Sigmoid colon (tissue), 7 donors: ENCODE measurements around the gene ADAM23. TPM values are rescaled to one million over a fixed set of nuclear protein-coding genes. Genes with fewer than 3 reads are reported as not detected.
A peak's percentile ranks its signal among the peaks of the same experiment; 100 is the strongest.
"Not testable (repeated sequence)": the region's sequence is repeated elsewhere in the genome, so short reads cannot be mapped to it uniquely, and the experiment has no call there.

Experiments
- DNase-seq: peaks from one replicate; pipeline ENCODE4 v3.0.0-alpha.2; 2019
- H3K27ac ChIP-seq, 4 donors: fragments of 200-600 bp; sonication (generic); one replicate each; pipeline ENCODE4 v1.5.1; 2016 to 2019; ENCODE audit warnings: mild to moderate bottlenecking in 1 of 4
- H3K27me3 ChIP-seq, 3 donors: fragments of 200-600 bp; sonication (generic); one replicate each; pipeline ENCODE4 v1.5.1; 2019; ENCODE audit warnings: mild to moderate bottlenecking in 1 of 3
- H3K36me3 ChIP-seq, 4 donors: fragments of 200-600 bp; sonication (generic); one replicate each; pipeline ENCODE4 v1.5.1; 2016 to 2019
- H3K4me1 ChIP-seq, 4 donors: fragments of 200-600 bp; sonication (generic); one replicate each; pipeline ENCODE4 v1.5.1; 2017 to 2019
- H3K4me3 ChIP-seq, 4 donors: fragments of 200-600 bp; sonication (generic); one replicate each; pipeline ENCODE4 v1.5.1; 2017 to 2019; ENCODE audit warnings: mild to moderate bottlenecking in 2 of 4, moderate library complexity in 1 of 4
- H3K9me3 ChIP-seq, 4 donors: fragments of 200-600 bp in 3 of 4; sonication (generic) in 3 of 4; one replicate each; pipeline versions ENCODE4 v1.5.1 to v1.6.1; 2013 to 2019
- CTCF ChIP-seq, 4 experiments: fragments of 450-650 bp in 3 of 4; fragments of 200-600 bp in 1 of 4; IDR thresholded peaks; one replicate each; pipeline ENCODE4 v1.5.1; 2016 to 2019; ENCODE audit warnings: antibody characterized with exemption in 4 of 4, mild to moderate bottlenecking in 3 of 4, moderate library complexity in 2 of 4
- EP300 ChIP-seq, 4 donors: sonication (generic); formaldehyde crosslinking; IDR thresholded peaks; one replicate each; pipeline ENCODE4 v1.6.1; 2017; ENCODE audit warnings: antibody characterized with exemption in 4 of 4
- POLR2A ChIP-seq, 2 donors: fragments of 450-650 bp; IDR thresholded peaks; one replicate each; pipeline ENCODE4 v1.6.1; 2016; ENCODE audit warnings: antibody characterized with exemption in 2 of 2, mild to moderate bottlenecking in 2 of 2, moderate library complexity in 2 of 2
- POLR2AphosphoS5 ChIP-seq, 4 donors: sonication (generic); formaldehyde crosslinking; IDR thresholded peaks; one replicate each; pipeline ENCODE4 v1.6.1; 2017; ENCODE audit warnings: antibody characterized with exemption in 4 of 4
- WGBS, 2 donors: extraction: QIAGEN DNeasy Blood & Tissue Kit; methylation state at CpG; one replicate each; pipeline ENCODE4 v1.1.7; 2013; 5-methylcytosine and 5-hydroxymethylcytosine counted together
- intact Hi-C: fragments of 100-400 bp; cut with DNase I; formaldehyde crosslinking; loops from one replicate; pipeline ENCODE4 v1.15.1; 2023
- polyA plus RNA-seq, 3 donors: library from polyadenylated mRNA; stranded (reverse); fragments of 200-250 nt; gene quantifications; one replicate each; pipeline ENCODE4 v1.2.3, GENCODE V29; 2013
- total RNA-seq, 4 donors: library from RNA; depleted of rRNA; stranded (reverse); fragments of >200 nt; gene quantifications; one replicate each; pipeline ENCODE4 v1.1.0, GENCODE V29; 2016
- donor health status: healthy with polysubstance abuse.
- donor health status: Bipolar disorder and iron deficiency.
- donor health status: healthy.

The ADAM23 gene
- total RNA-seq: 1 to 10 TPM in 3 of 4 donors, under 1 TPM in 1; 0.99 to 2.9 (median 2.5) TPM
- polyA plus RNA-seq: 1 to 10 TPM in 1 of 3 donors, under 1 TPM in 2; under 0.01 to 1.6 (median 0.23) TPM

- H3K4me1 ChIP-seq: peaks cover 0 to 16% (median 14%) of the 10 kb centered on the region in 4 donors
- 1% methylated on average over 81 of the region's 81 CpGs for WGBS, 2 donors
- no peaks in the 10 kb centered on the region for H3K36me3 ChIP-seq
- no peak for DNase-seq
- H3K27me3 ChIP-seq: peaks cover 10 to 71% (median 30%) of the 10 kb centered on the region in 3 donors
- TF ChIP-seq POLR2AphosphoS5 (IDR thresholded peaks at IDR 0.05) (peak in 1 of 4 donors; percentile 17), POLR2A (IDR thresholded peaks at IDR 0.05) (no peak), CTCF (IDR thresholded peaks at IDR 0.05) (no peak), EP300 (IDR thresholded peaks at IDR 0.05) (no peak)
- peak within 1 kb of the TSS in 3 of 4 donors; percentile 16 to 62 (median 51) for H3K27ac ChIP-seq
- H3K9me3 ChIP-seq: no peaks in the 10 kb centered on the region
- intact Hi-C loops: no loop called here
- H3K4me3 ChIP-seq: peak within 1 kb of the TSS; percentile 16 to 53 (median 48)
Measured at GRCh38 chr2:206442833-206443734, at the start of gene ADAM23. Gene ADAM23, plus strand, starts transcription at chr2:206443532. Its CDS starts 335 bp downstream, at chr2:206443867.

- 70 to 72% methylated on average over 7 of the region's 7 CpGs for WGBS, 2 donors
- no peak for TF ChIP-seq CTCF (IDR thresholded peaks at IDR 0.05)
- TF ChIP-seq EP300 (IDR thresholded peaks at IDR 0.05): no peak
- no peak for DNase-seq
- no peak overlapping the region for H3K4me3 ChIP-seq
- H3K27ac ChIP-seq: no peak overlapping the region
- intact Hi-C loops: no loop called here
- H3K27me3 ChIP-seq: no peaks in the 10 kb centered on the region
- H3K4me1 ChIP-seq: no peaks in the 10 kb centered on the region
- H3K9me3 ChIP-seq: no peaks in the 10 kb centered on the region
- H3K36me3 ChIP-seq: no peaks in the 10 kb centered on the region
Measured at GRCh38 chr2:206396211-206396610, 47.1 kb upstream of the ADAM23 start.

GRCh38 chr2:206402956-206403569 is 40.3 kb upstream of the ADAM23 start:
- WGBS, 2 donors: 59 to 80% methylated on average over 6 of the region's 6 CpGs
- DNase-seq, H3K27me3 ChIP-seq, H3K4me3 ChIP-seq, H3K9me3 ChIP-seq, H3K36me3 ChIP-seq, H3K4me1 ChIP-seq, intact Hi-C loops, H3K27ac ChIP-seq: not testable (repeated sequence)

- Histone ChIP-seq H3K9me3 (no peaks in the 10 kb centered on the region), H3K36me3 (no peaks in the 10 kb centered on the region), H3K4me1 (no peaks in the 10 kb centered on the region), H3K27me3 (no peaks in the 10 kb centered on the region), H3K27ac (no peak overlapping the region), H3K4me3 (no peak overlapping the region)
- intact Hi-C loops: no loop called here
- TF ChIP-seq POLR2A (IDR thresholded peaks at IDR 0.05): no peak
- TF ChIP-seq EP300 (IDR thresholded peaks at IDR 0.05): no peak
- no peak for TF ChIP-seq POLR2AphosphoS5 (IDR thresholded peaks at IDR 0.05)
- TF ChIP-seq CTCF (IDR thresholded peaks at IDR 0.05): no peak
- no peak for DNase-seq
- WGBS, 2 donors: 83 to 87% methylated on average over 11 of the region's 11 CpGs
Measured at GRCh38 chr2:206408323-206409320, 34.7 kb upstream of the ADAM23 start.
